Glutamatergic neuron (in vitro differentiated cells): ENCODE results near the gene ZSWIM3. TPM values are rescaled to one million over a fixed set of nuclear protein-coding genes. Genes with fewer than 3 reads are reported as not detected.

ENCODE experiments used
- DNase-seq: peaks from one replicate; pipeline ENCODE4 v3.0.0; 2022
- H3K27ac Mint-ChIP-seq: one replicate; pipeline ENCODE4 v1.8.0; 2020; ENCODE audit warnings: mild to moderate bottlenecking, mixed read lengths, inconsistent platforms; ENCODE audit not compliant: unreplicated experiment
- H3K27me3 Mint-ChIP-seq: one replicate; pipeline ENCODE4 v1.8.0; 2020; ENCODE audit warnings: mild to moderate bottlenecking, moderate library complexity, mixed read lengths, inconsistent platforms; ENCODE audit not compliant: unreplicated experiment
- H3K36me3 Mint-ChIP-seq: one replicate; pipeline ENCODE4 v1.8.0; 2020; ENCODE audit warnings: mild to moderate bottlenecking, mixed read lengths, inconsistent platforms; ENCODE audit not compliant: unreplicated experiment
- H3K4me1 Mint-ChIP-seq: one replicate; pipeline ENCODE4 v1.8.0; 2020; ENCODE audit warnings: mild to moderate bottlenecking, low read depth, mixed read lengths, inconsistent platforms; ENCODE audit not compliant: unreplicated experiment
- H3K4me3 Mint-ChIP-seq: one replicate; pipeline ENCODE4 v1.8.0; 2020; ENCODE audit warnings: mild to moderate bottlenecking, mixed read lengths, inconsistent platforms; ENCODE audit not compliant: unreplicated experiment
- H3K9me3 Mint-ChIP-seq: one replicate; pipeline ENCODE4 v1.8.0; 2020; ENCODE audit warnings: mild to moderate bottlenecking, moderate library complexity, mixed read lengths, inconsistent platforms; ENCODE audit not compliant: unreplicated experiment
- total RNA-seq: library from RNA; stranded (reverse); fragmentation: NEBNext Ultra II Directional; extraction: Animal tissue kit (Norgen Biotek cat#: 25700); gene quantifications from one replicate; pipeline ENCODE4 v1.2.1, GENCODE V29; 2021; ENCODE audit not compliant: unreplicated experiment
- TF ChIP-seq, protein P1 (sequence below): fragments of 200-600 bp; sonication (generic); IDR thresholded peaks from one replicate; pipeline ENCODE4 v1.5.0; 2021; ENCODE audit not compliant: partially characterized antibody, unreplicated experiment

ZSWIM3 gene
- total RNA-seq, 1 donor from 2014 or later, result 7.9 TPM

DNA sequence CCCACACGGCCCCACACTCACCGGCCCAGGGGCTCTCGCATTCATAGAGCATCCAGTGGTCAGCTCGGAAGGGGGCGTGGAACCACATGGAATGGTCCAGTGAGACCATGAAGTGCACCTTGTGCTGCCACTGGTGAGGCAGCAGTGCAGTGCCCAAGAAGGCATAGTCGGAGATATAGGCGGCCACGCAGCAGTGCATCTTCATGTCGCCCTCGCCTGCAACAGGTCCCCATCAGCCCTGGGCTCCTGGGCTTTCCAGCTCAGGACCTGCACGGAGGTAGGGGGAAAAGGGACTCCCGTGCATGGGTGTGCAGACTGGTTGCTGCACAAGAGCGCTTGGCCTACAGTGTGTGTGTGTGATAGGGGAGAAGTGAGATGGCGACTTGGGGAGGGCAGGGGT lies 13.9 kb upstream of the ZSWIM3 start:
- Mint-ChIP-seq H3K4me1 (no peaks in the 10 kb centered on the region), H3K36me3 (no peaks in the 10 kb centered on the region), H3K27ac (no peak overlapping the region), H3K4me3 (no peak overlapping the region), H3K9me3 (no peaks in the 10 kb centered on the region), H3K27me3 (peaks cover 2% of the 10 kb centered on the region)
- TF ChIP-seq, protein P1, sequence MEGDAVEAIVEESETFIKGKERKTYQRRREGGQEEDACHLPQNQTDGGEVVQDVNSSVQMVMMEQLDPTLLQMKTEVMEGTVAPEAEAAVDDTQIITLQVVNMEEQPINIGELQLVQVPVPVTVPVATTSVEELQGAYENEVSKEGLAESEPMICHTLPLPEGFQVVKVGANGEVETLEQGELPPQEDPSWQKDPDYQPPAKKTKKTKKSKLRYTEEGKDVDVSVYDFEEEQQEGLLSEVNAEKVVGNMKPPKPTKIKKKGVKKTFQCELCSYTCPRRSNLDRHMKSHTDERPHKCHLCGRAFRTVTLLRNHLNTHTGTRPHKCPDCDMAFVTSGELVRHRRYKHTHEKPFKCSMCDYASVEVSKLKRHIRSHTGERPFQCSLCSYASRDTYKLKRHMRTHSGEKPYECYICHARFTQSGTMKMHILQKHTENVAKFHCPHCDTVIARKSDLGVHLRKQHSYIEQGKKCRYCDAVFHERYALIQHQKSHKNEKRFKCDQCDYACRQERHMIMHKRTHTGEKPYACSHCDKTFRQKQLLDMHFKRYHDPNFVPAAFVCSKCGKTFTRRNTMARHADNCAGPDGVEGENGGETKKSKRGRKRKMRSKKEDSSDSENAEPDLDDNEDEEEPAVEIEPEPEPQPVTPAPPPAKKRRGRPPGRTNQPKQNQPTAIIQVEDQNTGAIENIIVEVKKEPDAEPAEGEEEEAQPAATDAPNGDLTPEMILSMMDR, result no peak
- no peak for DNase-seq

DNA sequence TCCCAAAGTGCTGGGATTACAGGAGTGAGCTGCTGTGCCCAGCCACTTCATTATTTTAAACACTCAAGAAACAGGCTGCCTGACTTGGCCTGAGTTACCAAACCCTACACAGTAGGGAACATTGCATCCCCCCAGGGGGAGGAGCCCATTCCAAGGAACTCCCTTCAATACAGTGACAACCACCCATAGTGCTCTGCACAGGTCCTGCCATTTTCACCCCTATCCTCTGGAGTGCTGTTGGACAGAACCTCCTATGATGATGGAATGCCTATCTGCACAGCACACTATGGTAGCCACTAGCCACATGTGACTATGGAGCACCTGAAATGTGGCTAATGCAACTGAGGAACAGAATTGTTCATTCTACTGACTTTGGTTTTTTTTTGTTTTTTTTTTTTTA lies 12.0 kb upstream of the ZSWIM3 start:
- no peaks in the 10 kb centered on the region for H3K36me3 Mint-ChIP-seq
- H3K27me3 Mint-ChIP-seq, result peaks cover 2% of the 10 kb centered on the region
- H3K4me1 Mint-ChIP-seq, result no peaks in the 10 kb centered on the region
- DNase-seq, result no peak
- TF ChIP-seq, protein P1, result no peak
- no peak overlapping the region for H3K4me3 Mint-ChIP-seq
- H3K27ac Mint-ChIP-seq, result no peak overlapping the region
- H3K9me3 Mint-ChIP-seq, result no peaks in the 10 kb centered on the region

DNA sequence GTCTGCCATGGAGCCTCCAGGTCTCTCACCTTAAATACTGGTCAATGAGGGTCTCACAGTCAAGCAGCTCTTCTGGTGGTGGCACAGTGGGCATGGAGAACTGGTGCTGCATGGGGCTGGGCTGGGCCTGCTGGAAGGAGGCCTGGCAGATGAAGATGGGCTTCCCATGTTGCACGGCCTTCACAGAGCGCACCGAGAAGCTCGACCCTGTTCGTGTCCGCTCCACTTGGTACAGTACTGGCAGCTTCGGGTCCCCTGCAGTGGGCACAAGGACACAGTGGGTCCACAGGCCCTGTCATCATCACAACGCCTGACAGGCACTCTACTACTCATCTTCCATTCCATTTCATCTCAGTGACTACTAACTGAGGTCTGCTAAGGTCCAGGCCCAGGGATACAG lies 9.0 kb upstream of the ZSWIM3 start:
- no peaks in the 10 kb centered on the region for H3K4me1 Mint-ChIP-seq
- H3K27ac Mint-ChIP-seq, result no peak overlapping the region
- H3K9me3 Mint-ChIP-seq, result no peaks in the 10 kb centered on the region
- H3K27me3 Mint-ChIP-seq, result peaks cover 4% of the 10 kb centered on the region
- TF ChIP-seq, protein P1, result no peak
- H3K4me3 Mint-ChIP-seq, result no peak overlapping the region
- H3K36me3 Mint-ChIP-seq, result no peaks in the 10 kb centered on the region
- DNase-seq, result no peak

DNA sequence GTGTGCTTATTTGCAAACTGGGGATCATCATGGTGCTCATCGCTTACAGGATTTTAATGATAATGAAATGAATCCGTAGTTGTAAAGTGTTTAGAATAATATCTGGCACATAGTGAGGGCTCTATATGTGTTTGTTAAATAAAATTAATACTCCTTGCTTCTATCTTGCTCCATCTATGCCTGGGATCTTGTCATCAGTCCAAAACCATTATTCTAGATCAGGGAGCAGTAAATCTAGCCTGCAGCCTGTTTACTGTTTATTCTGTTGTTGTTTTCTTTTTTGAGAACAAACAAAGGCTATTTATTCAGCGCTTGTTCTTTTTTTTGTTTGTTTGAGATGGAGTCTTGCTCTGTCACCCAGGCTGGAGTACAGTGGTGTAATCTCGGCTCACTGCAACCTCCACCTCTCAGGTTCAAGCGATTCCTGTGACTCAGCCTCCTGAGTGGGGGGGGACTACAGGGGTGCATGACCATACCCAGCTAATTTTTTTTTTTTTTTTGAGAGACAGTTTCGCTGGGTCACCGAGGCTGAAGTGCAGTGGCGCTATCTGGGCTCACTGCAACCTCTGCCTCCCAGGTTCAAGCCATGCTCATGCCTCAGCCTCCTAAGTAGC lies 8.3 kb upstream of the ZSWIM3 start:
- Mint-ChIP-seq H3K27ac (no peak overlapping the region), H3K9me3 (no peaks in the 10 kb centered on the region), H3K36me3 (no peaks in the 10 kb centered on the region), H3K4me3 (no peak overlapping the region), H3K27me3 (peaks cover 4% of the 10 kb centered on the region), H3K4me1 (no peaks in the 10 kb centered on the region)
- DNase-seq, result no peak
- TF ChIP-seq, protein P1, result no peak

DNA sequence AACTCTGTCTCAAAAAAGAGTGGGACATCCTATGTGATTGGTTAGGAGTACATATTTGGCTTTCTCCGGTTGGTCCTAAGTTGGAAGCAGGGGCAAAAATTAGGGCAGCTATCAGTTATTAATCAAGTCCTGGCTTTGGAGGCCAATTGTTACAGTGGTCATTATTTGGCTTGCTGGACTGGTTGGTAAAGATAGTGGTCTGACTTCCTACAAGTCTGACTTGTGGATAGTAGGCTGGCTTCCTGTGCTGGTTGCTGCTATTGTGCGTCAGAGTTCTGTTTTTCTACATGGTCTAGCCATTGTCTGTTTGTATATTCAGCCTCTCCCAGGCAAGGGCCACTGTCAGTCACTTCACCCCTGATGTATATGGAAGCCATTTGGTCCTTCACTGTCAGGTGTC lies 7.2 kb upstream of the ZSWIM3 start:
- Mint-ChIP-seq H3K27ac (no peak overlapping the region), H3K4me1 (peaks cover 2% of the 10 kb centered on the region), H3K4me3 (no peak overlapping the region), H3K27me3 (peaks cover 2% of the 10 kb centered on the region), H3K9me3 (no peaks in the 10 kb centered on the region), H3K36me3 (no peaks in the 10 kb centered on the region)
- TF ChIP-seq, protein P1, result no peak
- DNase-seq, result no peak
